ENCODE measurements around the gene PPP5C.

- TF ChIP-seq CTCF (IDR thresholded peaks at IDR 0.05 in 4 of 5, conservative IDR thresholded peaks at IDR 0.05 in 1 of 5) (no peak), POLR2A (IDR thresholded peaks at IDR 0.05) (no peak)
Observed at GRCh38 chr19:46427518-46428045, 80.7 kb downstream of the PPP5C start.

All from gastrocnemius medialis (tissue), 4 donors.